A375 (cell line): ENCODE results near the gene CRYL1. TPM values are rescaled to one million over a fixed set of nuclear protein-coding genes. Genes with fewer than 3 reads are reported as not detected.

Experiments
- small RNA-seq: library from RNA; depleted of rRNA; stranded (forward); fragments of <200 nt; gene quantifications from one replicate; pipeline ENCODE3, GENCODE V24; 2014
- total RNA-seq: library from RNA; depleted of rRNA; stranded (reverse); fragments of >200 nt; shearing (Covaris generic); gene quantifications from 2 replicates; pipeline ENCODE4 v1.2.3, GENCODE V29; 2014; rRNA removed

Gene CRYL1
- 9.7 and 13.2 TPM in 2 replicates for total RNA-seq

GRCh38 chr13:20525601-20526544, at the start of gene CRYL1:
CRYL1 (minus strand) TSS chr13:20525857; CDS start chr13:20525794, 63 bp downstream.

GRCh38 chr13:20566898-20567874, 41.5 kb upstream of the CRYL1 start, which contains the start of gene IFT88:
IFT88 (plus strand) TSS chr13:20567157; CDS start chr13:20574386, 7,229 bp downstream.

Small RNA genes within 50 kb of the gene (small RNA-seq; reads per million reads assigned to genes)
- not detected for gene MIR4499

Other genes with a start within 250 kb of the CRYL1 start
- gene IFT88, start 41.3 kb upstream of the CRYL1 start, total RNA-seq, result 12.9 and 14.1 TPM in 2 replicates
- 0.50 and 1.4 TPM in 2 replicates for gene IL17D, start 177.8 kb upstream of the CRYL1 start, total RNA-seq
- gene EEF1AKMT1, start 248.1 kb upstream of the CRYL1 start, total RNA-seq, result 5.1 and 6.1 TPM in 2 replicates